ENCODE results near the gene CBR1.

The CBR1 gene

GRCh38 chr21:36069713-36070583 lies at the start of gene CBR1:
CBR1 (plus strand) TSS chr21:36070024; CDS start chr21:36070116, 92 bp downstream.
- peak; percentile 92 to 93 for DNase-seq

- no peak for DNase-seq
Observed at GRCh38 chr21:36021251-36021837, 48.5 kb upstream of the CBR1 start.

DNA sequence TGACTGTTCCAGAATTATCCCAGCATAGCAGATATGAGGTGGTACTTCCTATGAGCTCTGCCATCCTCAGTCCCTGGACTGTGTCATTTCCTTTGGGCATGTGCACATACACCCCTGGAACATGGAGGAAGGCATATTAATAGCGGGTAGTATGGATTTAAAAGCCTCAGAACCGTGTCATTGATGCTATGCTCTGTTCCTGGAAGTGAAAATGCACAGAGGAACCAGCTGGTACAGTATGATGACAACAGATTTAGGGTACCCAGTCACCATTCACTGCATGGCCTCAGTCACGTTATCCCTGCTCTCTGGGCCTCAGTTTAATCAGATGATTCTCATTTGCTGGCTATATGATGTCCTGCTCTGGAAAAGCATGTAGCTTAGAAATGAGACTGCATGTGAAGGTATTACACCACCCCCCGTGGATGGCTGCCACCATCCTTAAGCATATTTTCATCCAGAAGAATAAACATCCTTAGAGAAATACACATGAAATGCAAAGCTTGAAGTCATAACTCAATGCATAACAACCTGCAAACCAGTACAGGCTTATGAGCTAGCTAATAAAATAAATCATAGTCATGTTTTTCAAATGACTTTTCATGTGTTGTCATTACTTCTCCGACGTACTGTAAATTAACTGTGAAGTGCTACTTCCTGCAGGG lies 47.3 kb upstream of the CBR1 start:
- DNase-seq: no peak

DNA sequence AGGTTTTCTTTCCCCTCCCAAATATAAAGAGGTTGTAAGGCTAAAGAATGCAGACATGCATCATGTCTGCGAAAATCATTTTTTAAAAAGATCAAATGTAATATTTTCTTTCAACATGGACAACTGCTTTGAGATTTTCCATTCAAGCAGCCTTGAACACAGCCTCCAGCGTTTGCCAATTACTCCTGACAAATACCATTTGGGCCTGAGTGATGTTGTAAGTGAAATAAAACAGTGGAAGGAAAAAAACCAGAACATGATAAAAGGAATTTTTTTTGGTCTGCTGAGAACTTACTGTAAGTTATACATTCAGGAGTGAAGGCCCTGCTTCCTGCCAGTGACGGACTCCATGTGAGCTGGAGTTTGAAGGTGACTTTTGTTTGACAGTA lies 46.7 kb upstream of the CBR1 start:
- DNase-seq: no peak

DNA sequence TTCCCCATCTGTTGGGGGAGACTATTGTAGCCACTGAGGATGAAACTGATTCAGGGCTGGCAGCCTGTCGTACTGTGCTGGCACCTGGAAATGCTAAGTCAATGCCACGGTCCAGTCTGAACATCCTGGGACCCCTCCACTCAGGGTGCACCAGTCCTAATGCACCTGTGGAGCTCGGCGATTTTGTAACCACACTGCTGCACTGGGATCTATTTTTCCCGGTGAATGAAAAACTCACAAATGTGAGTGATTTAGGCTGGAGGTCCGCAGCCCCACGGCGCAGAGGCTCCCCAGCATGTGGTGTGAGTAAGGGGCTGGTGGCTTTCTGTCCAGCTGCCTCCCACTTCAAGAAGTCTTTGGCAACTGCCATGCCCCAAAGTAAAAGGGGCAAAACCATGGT lies 45.0 kb upstream of the CBR1 start:
- DNase-seq: no peak

GRCh38 chr21:36027347-36027746 lies 42.5 kb upstream of the CBR1 start:
- no peak for DNase-seq

DNA sequence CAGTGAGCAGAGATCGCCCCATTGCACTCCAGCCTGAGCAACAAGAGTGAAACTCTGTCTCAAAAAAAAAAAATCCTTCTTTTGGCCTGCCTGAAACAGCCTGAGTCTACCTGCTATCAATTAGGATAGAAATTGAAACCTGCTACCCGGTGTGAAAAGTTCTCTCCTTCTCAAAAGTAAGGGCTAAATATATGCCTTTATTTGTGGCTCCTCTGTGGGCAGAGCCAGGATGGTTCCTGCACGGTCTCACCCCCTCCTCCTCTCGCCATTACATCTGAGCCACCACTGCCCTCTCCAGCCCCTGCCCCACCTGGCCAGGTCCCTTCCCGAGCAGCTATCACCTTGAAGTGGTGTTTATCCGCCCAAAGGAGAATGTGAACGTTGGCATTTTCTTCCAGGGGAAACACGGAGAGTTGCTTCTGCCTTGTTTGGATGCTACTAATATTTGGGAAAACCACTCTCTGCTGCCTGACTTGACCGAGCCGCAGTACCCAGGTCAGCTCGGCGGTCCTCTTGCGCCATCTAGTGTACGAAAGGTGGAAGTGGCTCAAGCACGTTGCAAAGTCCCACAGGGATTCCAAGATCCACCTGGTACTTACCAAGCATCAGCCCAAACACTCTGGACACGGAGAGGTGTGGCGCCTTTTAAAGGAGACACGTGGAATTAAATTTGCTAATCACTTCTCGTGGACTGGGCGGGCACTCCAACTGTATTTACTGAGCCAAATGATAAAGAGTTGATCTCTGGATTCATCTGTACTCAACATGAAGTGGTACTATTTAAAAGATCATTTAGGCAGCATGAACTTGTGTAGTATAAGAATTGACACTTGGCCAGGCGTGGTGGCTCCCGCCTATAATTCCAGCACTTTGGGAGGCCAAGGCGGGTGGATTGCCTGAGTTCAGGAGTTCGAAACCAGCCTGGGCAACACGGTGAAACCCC lies 41.4 kb upstream of the CBR1 start:
- DNase-seq: peak; percentile 45 to 89

- DNase-seq: no peak
Observed at GRCh38 chr21:36029309-36029708, 40.5 kb upstream of the CBR1 start.

DNA sequence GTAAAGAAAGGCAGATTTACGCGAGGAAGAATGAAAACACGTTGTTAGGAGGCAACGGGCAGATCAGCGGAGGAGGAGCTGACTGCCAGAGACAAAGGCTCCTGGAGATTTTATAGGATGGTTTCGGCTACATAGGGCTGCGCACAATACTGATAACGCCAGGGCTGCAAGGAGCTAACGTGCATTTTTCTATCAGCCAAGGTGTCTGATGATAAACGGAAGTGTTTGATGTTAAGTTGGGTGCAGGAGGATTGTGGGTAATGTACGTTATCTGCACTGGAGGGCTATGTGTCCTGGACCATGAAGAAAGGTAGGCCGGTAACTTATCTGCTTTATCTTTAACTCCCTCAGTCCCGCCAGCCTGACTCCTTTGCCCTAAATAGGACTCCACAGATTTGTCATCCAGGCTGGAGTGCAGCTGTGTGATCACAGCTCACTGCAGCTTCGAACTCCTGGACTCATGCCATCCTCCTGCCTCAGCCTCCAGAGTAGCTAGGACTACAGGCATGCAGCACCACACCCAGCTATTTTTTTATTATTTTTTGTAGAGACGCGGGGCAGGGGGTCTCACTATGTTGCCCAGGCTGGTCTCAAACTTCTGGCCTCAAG lies 39.1 kb upstream of the CBR1 start:
- no peak for DNase-seq

DNA sequence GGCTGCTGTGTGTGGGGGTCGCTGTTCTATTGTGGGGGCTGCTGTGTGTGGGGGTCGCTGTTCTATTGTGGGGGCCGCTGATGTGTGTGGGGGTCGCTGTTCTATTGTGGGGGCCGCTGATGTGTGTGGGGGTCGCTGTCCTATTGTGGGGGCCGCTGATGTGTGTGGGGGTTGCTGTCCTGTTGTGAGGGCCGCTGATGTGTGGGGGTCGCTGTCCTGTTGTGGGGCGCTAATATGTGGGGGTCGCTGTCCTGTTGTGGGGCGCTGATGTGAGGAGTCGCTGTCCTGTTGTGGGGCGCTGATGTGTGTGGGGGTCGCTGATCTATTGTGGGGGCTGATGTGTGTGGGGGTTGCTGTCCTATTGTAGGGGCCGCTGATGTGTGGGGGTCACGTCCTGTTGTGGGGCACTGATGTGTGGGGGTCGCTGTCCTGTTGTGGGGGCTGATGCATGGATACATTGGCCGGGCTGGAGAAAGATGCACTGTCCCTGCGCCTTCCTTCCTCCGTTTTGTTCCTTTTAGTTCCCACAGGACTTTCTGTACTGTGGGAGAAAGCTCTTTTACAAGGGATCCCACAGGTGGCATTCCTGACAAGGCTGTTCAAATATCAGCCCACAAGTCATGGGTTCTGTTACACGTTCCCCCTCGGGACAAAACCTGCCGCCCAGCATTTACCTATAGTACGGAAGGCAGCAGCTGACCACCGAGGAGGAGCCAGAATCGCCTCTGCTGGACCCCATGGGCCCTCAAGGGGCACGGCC lies 37.0 kb upstream of the CBR1 start:
- no peak for DNase-seq

- no peak for DNase-seq
Observed at GRCh38 chr21:36034211-36034913, 35.5 kb upstream of the CBR1 start.

- DNase-seq: no peak
Observed at GRCh38 chr21:36035381-36035791, 34.4 kb upstream of the CBR1 start.

- DNase-seq: no peak
Observed at GRCh38 chr21:36038701-36039497, 30.9 kb upstream of the CBR1 start.

GRCh38 chr21:36039861-36040260 lies 30.0 kb upstream of the CBR1 start:
- DNase-seq: no peak

- no peak for DNase-seq
Observed at GRCh38 chr21:36040389-36040788, 29.4 kb upstream of the CBR1 start.

DNA sequence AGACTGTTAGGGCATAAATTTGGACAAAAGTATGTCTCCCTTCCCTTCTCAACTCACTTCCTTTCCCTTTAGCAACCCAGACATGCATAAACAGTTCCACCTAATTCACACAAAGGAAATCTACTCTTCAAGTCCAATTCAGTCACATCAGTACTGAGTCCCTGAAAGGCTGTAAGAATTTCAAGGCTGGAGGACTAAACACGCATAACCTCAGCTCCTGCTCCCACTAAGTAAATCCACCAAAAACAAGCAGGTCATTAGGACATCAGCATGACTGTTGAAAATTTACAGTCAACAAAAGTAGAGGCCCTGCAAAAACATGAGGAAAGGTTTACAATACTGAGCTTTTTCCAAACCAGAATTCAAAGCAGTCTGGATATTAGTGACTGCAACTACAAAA lies 27.9 kb upstream of the CBR1 start:
- DNase-seq: no peak

- DNase-seq: no peak
Observed at GRCh38 chr21:36044056-36044455, 25.8 kb upstream of the CBR1 start.

GRCh38 chr21:36045993-36046392 lies 23.8 kb upstream of the CBR1 start:
- DNase-seq: no peak

- DNase-seq: no peak
Observed at GRCh38 chr21:36047139-36047538, 22.7 kb upstream of the CBR1 start.

DNA sequence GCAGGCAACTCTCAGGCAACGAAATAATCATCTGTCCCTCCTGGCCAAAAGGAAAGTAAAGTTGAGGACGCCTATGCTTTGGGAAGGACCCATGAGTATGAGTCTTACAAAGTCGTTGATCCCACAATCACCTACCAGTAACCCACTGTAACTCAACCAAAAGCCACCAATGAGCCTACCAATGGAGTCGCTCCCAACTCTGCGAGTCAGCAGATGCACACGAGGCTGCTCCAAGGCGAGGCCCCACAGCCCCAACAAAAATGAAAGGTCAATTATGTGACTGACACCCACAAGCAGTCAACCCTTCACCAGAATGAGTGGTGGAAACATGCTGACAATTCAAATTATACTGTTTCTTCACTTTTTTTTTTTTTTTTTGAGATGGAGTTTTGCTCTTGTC lies 21.5 kb upstream of the CBR1 start:
- DNase-seq: no peak
